ENCODE data around the gene GRIPAP1. TPM values are rescaled to one million over a fixed set of nuclear protein-coding genes. Genes with fewer than 3 reads are reported as not detected.

The GRIPAP1 gene
- total RNA-seq, 1 experiment from 2014 or later = 92.8 TPM

GRCh38 chrX:49039598-49040375, 37.7 kb upstream of the GRIPAP1 start:
- no peaks in the 10 kb centered on the region for H3K9me3 Mint-ChIP-seq (ENCODE audit: low read depth, unreplicated experiment)
- intact Hi-C loops (cut with micrococcal nuclease; ENCODE audit: unreplicated experiment) = loop anchor here (2.0 to 10.0 kb wide), 4 partner anchors 37 to 235 kb away; partner anchors contain the start of genes GRIPAP1, HDAC6, KCND1 and PIM2
- peak overlapping the region; percentile 72 for H3K27ac Mint-ChIP-seq (ENCODE audit: unreplicated experiment)
- no peaks in the 10 kb centered on the region for H3K27me3 Mint-ChIP-seq (ENCODE audit: unreplicated experiment)
- no peak for TF ChIP-seq CTCF (IDR thresholded peaks at IDR 0.05; ENCODE audit: unreplicated experiment)
- peaks cover 36% of the 10 kb centered on the region for H3K4me1 Mint-ChIP-seq (ENCODE audit: low read depth, unreplicated experiment)
- BruUV-seq (replicated peaks) = no TSS peak
- peak overlapping the region; percentile 52 for H3K4me3 Mint-ChIP-seq (ENCODE audit: low read depth, unreplicated experiment)
- H3K36me3 Mint-ChIP-seq (ENCODE audit: insufficient read depth, unreplicated experiment) = peaks cover 65% of the 10 kb centered on the region
- peak; percentile 72 for DNase-seq
- CTCF ChIA-PET = interaction anchor here (1.0 kb wide), 1 partner anchor 37 kb away, joined by 5 read pairs; the partner anchor contains the start of gene GRIPAP1

GRCh38 chrX:49037883-49038475, 35.9 kb upstream of the GRIPAP1 start:
- Mint-ChIP-seq H3K36me3 (ENCODE audit: insufficient read depth, unreplicated experiment) (peaks cover 67% of the 10 kb centered on the region), H3K9me3 (ENCODE audit: low read depth, unreplicated experiment) (no peaks in the 10 kb centered on the region), H3K27ac (ENCODE audit: unreplicated experiment) (no peak overlapping the region), H3K4me1 (ENCODE audit: low read depth, unreplicated experiment) (peaks cover 29% of the 10 kb centered on the region), H3K27me3 (ENCODE audit: unreplicated experiment) (no peaks in the 10 kb centered on the region), H3K4me3 (ENCODE audit: low read depth, unreplicated experiment) (no peak overlapping the region)
- CTCF ChIA-PET = no interaction called here
- no TSS peak for BruUV-seq (replicated peaks)
- DNase-seq = no peak
- TF ChIP-seq CTCF (IDR thresholded peaks at IDR 0.05; ENCODE audit: unreplicated experiment) = no peak
- intact Hi-C loops (cut with micrococcal nuclease; ENCODE audit: unreplicated experiment) = no loop called here

- H3K36me3 Mint-ChIP-seq (ENCODE audit: insufficient read depth, unreplicated experiment) = peaks cover 55% of the 10 kb centered on the region
- no peaks in the 10 kb centered on the region for H3K9me3 Mint-ChIP-seq (ENCODE audit: low read depth, unreplicated experiment)
- no peaks in the 10 kb centered on the region for H3K27me3 Mint-ChIP-seq (ENCODE audit: unreplicated experiment)
- CTCF ChIA-PET = no interaction called here
- TF ChIP-seq CTCF (IDR thresholded peaks at IDR 0.05; ENCODE audit: unreplicated experiment) = no peak
- no peak overlapping the region for H3K27ac Mint-ChIP-seq (ENCODE audit: unreplicated experiment)
- no peak for DNase-seq
- intact Hi-C loops (cut with micrococcal nuclease; ENCODE audit: unreplicated experiment) = no loop called here
- peaks cover 7% of the 10 kb centered on the region for H3K4me1 Mint-ChIP-seq (ENCODE audit: low read depth, unreplicated experiment)
- no peak overlapping the region for H3K4me3 Mint-ChIP-seq (ENCODE audit: low read depth, unreplicated experiment)
- BruUV-seq (replicated peaks) = no TSS peak
Measured at GRCh38 chrX:49030283-49030682, 28.2 kb upstream of the GRIPAP1 start.

GRCh38 chrX:49029876-49030275, 27.8 kb upstream of the GRIPAP1 start:
- peaks cover 55% of the 10 kb centered on the region for H3K36me3 Mint-ChIP-seq (ENCODE audit: insufficient read depth, unreplicated experiment)
- no peak overlapping the region for H3K4me3 Mint-ChIP-seq (ENCODE audit: low read depth, unreplicated experiment)
- no TSS peak for BruUV-seq (replicated peaks)

More at GRCh38 chrX:49029876-49030275, 27.8 kb upstream of the GRIPAP1 start:
- CTCF ChIA-PET = no interaction called here
- H3K9me3 Mint-ChIP-seq (ENCODE audit: low read depth, unreplicated experiment) = no peaks in the 10 kb centered on the region
- no peak overlapping the region for H3K27ac Mint-ChIP-seq (ENCODE audit: unreplicated experiment)
- intact Hi-C loops (cut with micrococcal nuclease; ENCODE audit: unreplicated experiment) = no loop called here
- peaks cover 7% of the 10 kb centered on the region for H3K4me1 Mint-ChIP-seq (ENCODE audit: low read depth, unreplicated experiment)
- TF ChIP-seq CTCF (IDR thresholded peaks at IDR 0.05; ENCODE audit: unreplicated experiment) = no peak
- H3K27me3 Mint-ChIP-seq (ENCODE audit: unreplicated experiment) = no peaks in the 10 kb centered on the region
- DNase-seq = peak; percentile 39
